ENCODE results near the gene KRTAP10-3. TPM values are rescaled to one million over a fixed set of nuclear protein-coding genes. Genes with fewer than 3 reads are reported as not detected.
A peak's percentile ranks its signal among the peaks of the same experiment; 100 is the strongest.
"Not testable (repeated sequence)": the region's sequence is repeated elsewhere in the genome, so short reads cannot be mapped to it uniquely, and the experiment has no call there.

KRTAP10-3 gene
- total RNA-seq, 3 donors from 2014 or later (not counting 1 experiment from before 2014, with no cell fraction given): not detected

GRCh38 chr21:44592446-44593311 is 34.1 kb upstream of the KRTAP10-3 start, which contains the start of gene KRTAP10-6:
TSS of gene KRTAP10-6 (minus strand) at chr21:44592505. CDS start at chr21:44592484, 21 bp downstream.
- H3K27me3 Mint-ChIP-seq (ENCODE audit: low read depth in 2 of 2): peaks cover 14 to 27% of the 10 kb centered on the region in 2 donors
- Histone ChIP-seq H3K4me1 (ENCODE audit: control insufficient read depth, insufficient read depth, low read length) (no peaks in the 10 kb centered on the region), H3K9me3 (ENCODE audit: control insufficient read depth, insufficient read depth, low read length) (no peaks in the 10 kb centered on the region), H3K36me3 (ENCODE audit: control insufficient read depth, insufficient read depth, low read length) (no peaks in the 10 kb centered on the region), H3K27me3 (ENCODE audit: control insufficient read depth, insufficient read depth, low read length) (no peaks in the 10 kb centered on the region), H3K27ac (ENCODE audit: low read length) (no peak within 1 kb of the TSS), H3K4me3 (ENCODE audit: low read length) (no peak within 1 kb of the TSS)
- no peak within 1 kb of the TSS for H3K27ac Mint-ChIP-seq
- WGBS (ENCODE audit: insufficient coverage): 69% methylated on average over 33 of the region's 33 CpGs
- H3K9me3 Mint-ChIP-seq: no peaks in the 10 kb centered on the region
- H3K4me1 Mint-ChIP-seq: peaks cover 0 to 5% of the 10 kb centered on the region in 2 donors
- no peak for DNase-seq
- ATAC-seq: no peak
- intact Hi-C loops (cut with micrococcal nuclease): no loop called here
- H3K36me3 Mint-ChIP-seq: no peaks in the 10 kb centered on the region
- no peak for TF ChIP-seq CTCF (IDR thresholded peaks at IDR 0.05)
- no peak within 1 kb of the TSS for H3K4me3 Mint-ChIP-seq

GRCh38 chr21:44591801-44592130 is 33.2 kb upstream of the KRTAP10-3 start:
- ATAC-seq; H3K36me3 ChIP-seq (ENCODE audit: control insufficient read depth, insufficient read depth, low read length); H3K27ac ChIP-seq (ENCODE audit: low read length); H3K4me1 Mint-ChIP-seq; H3K4me3 ChIP-seq (ENCODE audit: low read length); H3K4me3 Mint-ChIP-seq; DNase-seq; H3K4me1 ChIP-seq (ENCODE audit: control insufficient read depth, insufficient read depth, low read length); H3K27ac Mint-ChIP-seq; H3K36me3 Mint-ChIP-seq; H3K9me3 ChIP-seq (ENCODE audit: control insufficient read depth, insufficient read depth, low read length); intact Hi-C loops (cut with micrococcal nuclease); H3K27me3 ChIP-seq (ENCODE audit: control insufficient read depth, insufficient read depth, low read length); H3K9me3 Mint-ChIP-seq: not testable (repeated sequence)
- WGBS (ENCODE audit: insufficient coverage): no CpG with 5 or more reads among the region's 4 CpGs
- H3K27me3 Mint-ChIP-seq (ENCODE audit: low read depth in 2 of 2): peaks cover 19 to 36% of the 10 kb centered on the region in 2 donors

DNA sequence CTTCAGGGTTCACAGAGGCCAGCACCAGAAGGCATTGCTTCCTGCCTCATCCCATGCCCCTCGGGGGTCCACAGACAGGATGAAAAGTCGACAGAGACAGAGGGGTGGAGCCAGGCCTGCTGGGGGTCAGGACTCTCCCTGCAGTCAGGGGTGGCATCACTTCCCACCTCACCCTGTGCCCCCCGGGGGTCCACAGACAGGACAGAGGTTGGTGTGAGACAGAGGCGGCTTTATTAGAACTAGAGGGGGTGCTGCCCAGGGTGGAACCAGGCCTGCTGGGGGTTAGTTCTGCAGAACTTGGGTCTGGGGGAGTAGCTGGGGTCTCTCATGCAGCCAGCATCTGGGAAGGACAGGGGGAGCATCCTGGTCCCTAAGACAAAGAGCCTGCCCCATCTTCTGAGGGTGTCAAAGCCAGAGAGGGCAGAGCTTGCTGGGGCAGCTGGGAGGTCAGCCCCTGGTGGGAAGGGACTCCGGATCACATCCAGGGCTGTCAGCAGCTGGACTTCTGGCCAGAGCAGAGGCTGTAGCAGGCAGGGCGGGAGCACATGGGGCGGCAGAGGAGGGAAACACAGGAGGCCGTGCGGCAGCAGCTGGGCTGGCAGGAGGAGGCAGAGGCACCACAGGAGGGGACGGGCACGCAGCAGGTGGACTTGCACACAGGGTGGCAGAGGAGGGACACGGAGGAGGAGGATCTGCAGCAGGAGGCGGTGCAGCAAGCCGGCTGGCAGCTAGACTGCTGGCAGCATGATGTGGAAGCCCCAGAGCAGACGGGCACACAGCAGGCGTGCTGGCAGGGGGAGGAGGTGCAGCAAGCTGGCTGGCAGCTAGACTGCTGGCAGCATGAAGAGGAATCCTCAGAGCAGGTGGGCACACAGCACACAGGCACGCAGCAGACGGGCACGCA is 32.6 kb upstream of the KRTAP10-3 start:
- H3K27ac ChIP-seq (ENCODE audit: low read length); intact Hi-C loops (cut with micrococcal nuclease); H3K27ac Mint-ChIP-seq; H3K36me3 Mint-ChIP-seq; DNase-seq; H3K27me3 ChIP-seq (ENCODE audit: control insufficient read depth, insufficient read depth, low read length); H3K4me3 Mint-ChIP-seq; H3K9me3 Mint-ChIP-seq; H3K4me1 Mint-ChIP-seq; H3K4me1 ChIP-seq (ENCODE audit: control insufficient read depth, insufficient read depth, low read length); H3K36me3 ChIP-seq (ENCODE audit: control insufficient read depth, insufficient read depth, low read length); H3K4me3 ChIP-seq (ENCODE audit: low read length); H3K9me3 ChIP-seq (ENCODE audit: control insufficient read depth, insufficient read depth, low read length): not testable (repeated sequence)
- peaks cover 26 to 42% of the 10 kb centered on the region in 2 donors for H3K27me3 Mint-ChIP-seq (ENCODE audit: low read depth in 2 of 2)
- WGBS (ENCODE audit: insufficient coverage): 82% methylated on average over 18 of the region's 19 CpGs
- peak in 1 of 3 donors; percentile 31 for ATAC-seq

GRCh38 chr21:44590311-44590721 is 31.7 kb upstream of the KRTAP10-3 start:
- H3K4me1 Mint-ChIP-seq: peaks cover 0 to 5% of the 10 kb centered on the region in 2 donors
- Histone ChIP-seq H3K9me3 (ENCODE audit: control insufficient read depth, insufficient read depth, low read length) (no peaks in the 10 kb centered on the region), H3K27ac (ENCODE audit: low read length) (no peak overlapping the region), H3K36me3 (ENCODE audit: control insufficient read depth, insufficient read depth, low read length) (no peaks in the 10 kb centered on the region), H3K27me3 (ENCODE audit: control insufficient read depth, insufficient read depth, low read length) (no peaks in the 10 kb centered on the region), H3K4me1 (ENCODE audit: control insufficient read depth, insufficient read depth, low read length) (no peaks in the 10 kb centered on the region), H3K4me3 (ENCODE audit: low read length) (no peak overlapping the region)
- TF ChIP-seq CTCF (IDR thresholded peaks at IDR 0.05): no peak
- H3K27me3 Mint-ChIP-seq (ENCODE audit: low read depth in 2 of 2): peaks cover 33 to 50% of the 10 kb centered on the region in 2 donors
- H3K9me3 Mint-ChIP-seq: no peaks in the 10 kb centered on the region
- ATAC-seq (peak in 1 of 3 donors; percentile 18), DNase-seq (no peak)
- intact Hi-C loops (cut with micrococcal nuclease): no loop called here
- H3K36me3 Mint-ChIP-seq: no peaks in the 10 kb centered on the region
- 79% methylated on average over 10 of the region's 10 CpGs for WGBS (ENCODE audit: insufficient coverage)
- no peak overlapping the region for H3K27ac Mint-ChIP-seq
- no peak overlapping the region for H3K4me3 Mint-ChIP-seq

Measured in natural killer cell (primary cell).